Mesenchymal stem cell (in vitro differentiated cells and primary cell): ENCODE data around the gene CHD9.
A peak's percentile ranks its signal among the peaks of the same experiment; 100 is the strongest.

Experiments
- DNase-seq: peaks from one replicate; pipeline ENCODE4 v3.0.0-alpha.2; 2013
- H2AFZ ChIP-seq: one replicate; pipeline ENCODE4 v1.6.1; 2013; ENCODE audit warnings: low read depth, mild to moderate bottlenecking, control low read depth, inconsistent platforms, low read length, moderate library complexity
- H2AK5ac ChIP-seq: 2 replicates; pipeline ENCODE4 v1.6.1; 2013; ENCODE audit warnings: low read length, moderate library complexity, mild to moderate bottlenecking, inconsistent platforms; ENCODE audit not compliant: severe bottlenecking
- H2BK120ac ChIP-seq: one replicate; pipeline ENCODE4 v1.6.1; 2013; ENCODE audit warnings: low read depth, mild to moderate bottlenecking, inconsistent platforms, low read length, moderate library complexity
- H2BK12ac ChIP-seq, 2 experiments: one replicate each; pipeline ENCODE4 v1.6.1; 2013; ENCODE audit warnings: inconsistent platforms in 2 of 2, low read length in 2 of 2, mild to moderate bottlenecking in 2 of 2, moderate library complexity in 2 of 2, control low read depth in 1 of 2
- H2BK15ac ChIP-seq: one replicate; pipeline ENCODE4 v1.6.1; 2013; ENCODE audit warnings: mild to moderate bottlenecking, low read depth, inconsistent platforms; ENCODE audit not compliant: poor library complexity, severe bottlenecking
- H2BK5ac ChIP-seq: 2 replicates; pipeline ENCODE4 v1.6.1; 2013; ENCODE audit warnings: low read depth, mild to moderate bottlenecking, low read length, control low read depth, inconsistent platforms; ENCODE audit not compliant: poor library complexity, severe bottlenecking
- H3K14ac ChIP-seq, 2 experiments: one replicate each; pipeline ENCODE4 v1.6.1; 2013; ENCODE audit warnings: inconsistent platforms in 2 of 2, low read length in 2 of 2, control low read depth in 1 of 2, mild to moderate bottlenecking in 1 of 2, moderate library complexity in 1 of 2
- H3K18ac ChIP-seq, 2 experiments: one replicate each; pipeline ENCODE4 v1.6.1; 2013; ENCODE audit warnings: inconsistent platforms in 2 of 2, low read length in 2 of 2, control low read depth in 1 of 2, low read depth in 1 of 2, mild to moderate bottlenecking in 1 of 2
- H3K23ac ChIP-seq, 2 experiments: one replicate each; pipeline ENCODE4 v1.6.1; 2013; ENCODE audit warnings: inconsistent platforms in 2 of 2, low read length in 2 of 2, mild to moderate bottlenecking in 2 of 2, moderate library complexity in 2 of 2, control low read depth in 1 of 2
- H3K27ac ChIP-seq: 2 replicates; pipeline ENCODE4 v1.5.1; 2013; ENCODE audit warnings: mild to moderate bottlenecking, moderate library complexity, low read length, control low read depth, inconsistent platforms; ENCODE audit not compliant: poor library complexity, severe bottlenecking
- H3K27me3 ChIP-seq, 2 experiments: 2 replicates each; pipeline versions ENCODE4 v1.6.1 to v1.7.0; 2013; ENCODE audit warnings: low read length in 2 of 2, mild to moderate bottlenecking in 2 of 2, moderate library complexity in 2 of 2, control low read depth in 1 of 2, inconsistent platforms in 1 of 2; ENCODE audit not compliant: control insufficient read depth in 1 of 2, insufficient read depth in 1 of 2
- H3K36me3 ChIP-seq, 2 experiments: 2 replicates each; pipeline versions ENCODE4 v1.6.1 to v1.7.0; 2013; ENCODE audit warnings: low read length in 2 of 2, control low read depth in 1 of 2, inconsistent platforms in 1 of 2, low read depth in 1 of 2, mild to moderate bottlenecking in 1 of 2; ENCODE audit not compliant: insufficient read depth in 2 of 2, control insufficient read depth in 1 of 2
- H3K4ac ChIP-seq, 2 experiments: one replicate each; pipeline ENCODE4 v1.6.1; 2013; ENCODE audit warnings: inconsistent platforms in 2 of 2, low read length in 2 of 2, mild to moderate bottlenecking in 2 of 2, moderate library complexity in 2 of 2, control low read depth in 1 of 2, low read depth in 1 of 2
- H3K4me1 ChIP-seq: 2 replicates; pipeline ENCODE4 v1.6.1; 2013; ENCODE audit warnings: low read depth, low read length, control low read depth; ENCODE audit not compliant: control insufficient read depth, insufficient read depth
- H3K4me2 ChIP-seq: 2 replicates; pipeline ENCODE4 v1.6.1; 2013; ENCODE audit warnings: low read length, mild to moderate bottlenecking, inconsistent platforms; ENCODE audit not compliant: poor library complexity, severe bottlenecking
- H3K4me3 ChIP-seq, 2 experiments: 2 replicates each; pipeline versions ENCODE4 v1.5.1 to v1.7.0; 2013; ENCODE audit warnings: low read length in 2 of 2, mild to moderate bottlenecking in 2 of 2, control low read depth in 1 of 2, low read depth in 1 of 2; ENCODE audit not compliant: insufficient read depth in 1 of 2
- H3K79me1 ChIP-seq: replicated peaks from 2 replicates; pipeline ENCODE4 v1.6.1; 2013; ENCODE audit warnings: mild to moderate bottlenecking, control low read depth, low read length, inconsistent platforms; ENCODE audit not compliant: poor library complexity, severe bottlenecking
- H3K9ac ChIP-seq: 2 replicates; pipeline ENCODE4 v1.7.0; 2013; ENCODE audit warnings: mild to moderate bottlenecking, low read length, moderate library complexity
- H3K9me3 ChIP-seq: 2 replicates; pipeline ENCODE4 v1.7.0; 2013; ENCODE audit warnings: mild to moderate bottlenecking, low read length; ENCODE audit not compliant: control insufficient read depth
- H4K8ac ChIP-seq: one replicate; pipeline ENCODE4 v1.6.1; 2013; ENCODE audit warnings: inconsistent platforms, mild to moderate bottlenecking, low read length, moderate library complexity
- H4K91ac ChIP-seq: one replicate; pipeline ENCODE4 v1.6.1; 2013; ENCODE audit warnings: mild to moderate bottlenecking, low read length, inconsistent platforms
- WGBS: methylation state at CpG from one replicate; pipeline ENCODE4 v1.1.7; 2013; ENCODE audit warnings: mixed read lengths; 5-methylcytosine and 5-hydroxymethylcytosine counted together

CHD9 gene

GRCh38 chr16:53081032-53081424 lies 26.2 kb downstream of the CHD9 start:
- H3K23ac ChIP-seq: no peak overlapping the region
- H2AFZ ChIP-seq: no peak overlapping the region
- no peak overlapping the region for H2BK5ac ChIP-seq
- no peak overlapping the region for H4K91ac ChIP-seq
- H2BK120ac ChIP-seq: no peak overlapping the region
- peak overlapping the region; percentile 72 for H3K27ac ChIP-seq
- H3K27me3 ChIP-seq: no peaks in the 10 kb centered on the region
- no peak overlapping the region for H2BK12ac ChIP-seq
- H4K8ac ChIP-seq: no peak overlapping the region
- H3K18ac ChIP-seq: no peak overlapping the region
- H3K4me2 ChIP-seq: no peak overlapping the region
- H3K4ac ChIP-seq: no peak overlapping the region
- no peak overlapping the region for H2BK15ac ChIP-seq
- no peak overlapping the region for H3K14ac ChIP-seq
- no peak for DNase-seq
- H3K4me3 ChIP-seq: peak overlapping the region in 1 of 2 experiments; percentile 47
- H3K36me3 ChIP-seq: no peaks in the 10 kb centered on the region
- peaks cover 26% of the 10 kb centered on the region for H3K79me1 ChIP-seq
- H2AK5ac ChIP-seq: no peak overlapping the region
- H3K4me1 ChIP-seq: peaks cover 10% of the 10 kb centered on the region
- no peaks in the 10 kb centered on the region for H3K9me3 ChIP-seq
- H3K9ac ChIP-seq: peak overlapping the region; percentile 76

- Histone ChIP-seq H3K14ac (no peak overlapping the region), H2BK120ac (no peak overlapping the region), H3K27me3 (no peaks in the 10 kb centered on the region), H3K36me3 (no peaks in the 10 kb centered on the region), H3K27ac (no peak overlapping the region), H4K91ac (no peak overlapping the region), H3K4ac (no peak overlapping the region), H3K4me2 (no peak overlapping the region), H3K4me3 (no peak overlapping the region), H3K4me1 (peaks cover 12% of the 10 kb centered on the region), H3K9ac (no peak overlapping the region), H2BK12ac (no peak overlapping the region), H2BK5ac (no peak overlapping the region), H3K18ac (no peak overlapping the region), H2AFZ (no peak overlapping the region), H2BK15ac (no peak overlapping the region), H3K23ac (no peak overlapping the region), H3K79me1 (peaks cover 26% of the 10 kb centered on the region), H4K8ac (no peak overlapping the region), H3K9me3 (no peaks in the 10 kb centered on the region), H2AK5ac (no peak overlapping the region)
- WGBS: 97% methylated on average over 3 of the region's 3 CpGs
- DNase-seq: no peak
Observed at GRCh38 chr16:53081686-53082407, 27.1 kb downstream of the CHD9 start.

DNA sequence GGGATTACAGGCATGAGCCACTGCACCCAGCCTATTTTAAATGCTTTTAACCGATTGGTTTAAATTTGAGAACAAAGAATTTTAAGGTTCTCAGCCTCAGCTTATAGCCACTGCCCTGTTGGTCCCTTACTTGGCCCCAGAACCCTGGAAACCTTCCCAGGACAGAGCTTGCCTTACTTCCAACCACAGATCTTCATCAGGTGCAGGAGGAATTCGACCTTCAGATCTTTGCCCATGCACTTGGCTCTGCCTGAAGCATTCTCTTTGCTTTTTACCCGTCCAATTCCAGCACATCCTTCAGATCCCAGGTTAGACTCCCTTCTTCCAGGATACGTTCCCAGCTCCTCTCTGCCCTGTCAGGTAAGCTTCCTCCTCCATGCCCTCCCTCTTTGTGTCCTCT lies 27.7 kb downstream of the CHD9 start:
- H3K79me1 ChIP-seq: peaks cover 26% of the 10 kb centered on the region
- no peaks in the 10 kb centered on the region for H3K27me3 ChIP-seq
- H2BK5ac ChIP-seq: no peak overlapping the region
- H3K4me1 ChIP-seq: peaks cover 12% of the 10 kb centered on the region
- H2BK12ac ChIP-seq: no peak overlapping the region
- no peak overlapping the region for H3K18ac ChIP-seq
- H3K4ac ChIP-seq: no peak overlapping the region
- no peak overlapping the region for H4K8ac ChIP-seq
- DNase-seq: no peak
- no peak overlapping the region for H3K14ac ChIP-seq
- H2BK15ac ChIP-seq: no peak overlapping the region
- H3K9ac ChIP-seq: no peak overlapping the region
- H3K36me3 ChIP-seq: no peaks in the 10 kb centered on the region
- no peaks in the 10 kb centered on the region for H3K9me3 ChIP-seq
- no peak overlapping the region for H2AK5ac ChIP-seq
- WGBS: 93% methylated on average over 4 of the region's 4 CpGs
- no peak overlapping the region for H3K27ac ChIP-seq
- no peak overlapping the region for H2AFZ ChIP-seq
- no peak overlapping the region for H4K91ac ChIP-seq
- no peak overlapping the region for H3K23ac ChIP-seq
- H3K4me2 ChIP-seq: no peak overlapping the region
- no peak overlapping the region for H2BK120ac ChIP-seq
- H3K4me3 ChIP-seq: no peak overlapping the region

GRCh38 chr16:53083119-53083518 lies 28.3 kb downstream of the CHD9 start:
- H3K18ac ChIP-seq: no peak overlapping the region
- H2BK5ac ChIP-seq: no peak overlapping the region
- H2AK5ac ChIP-seq: no peak overlapping the region
- H3K9me3 ChIP-seq: no peaks in the 10 kb centered on the region
- no peak overlapping the region for H4K8ac ChIP-seq
- no peak overlapping the region for H3K27ac ChIP-seq
- WGBS: 57% methylated on average over 1 of the region's 1 CpG
- no peak overlapping the region for H3K4ac ChIP-seq
- peaks cover 12% of the 10 kb centered on the region for H3K4me1 ChIP-seq
- no peak overlapping the region for H3K4me2 ChIP-seq
- no peak overlapping the region for H4K91ac ChIP-seq
- no peak overlapping the region for H3K4me3 ChIP-seq
- H3K14ac ChIP-seq: no peak overlapping the region
- DNase-seq: no peak
- no peak overlapping the region for H2AFZ ChIP-seq
- H3K36me3 ChIP-seq: no peaks in the 10 kb centered on the region
- peaks cover 25% of the 10 kb centered on the region for H3K79me1 ChIP-seq
- H2BK120ac ChIP-seq: no peak overlapping the region
- no peak overlapping the region for H3K23ac ChIP-seq
- H3K27me3 ChIP-seq: no peaks in the 10 kb centered on the region
- H2BK15ac ChIP-seq: no peak overlapping the region
- no peak overlapping the region for H2BK12ac ChIP-seq
- no peak overlapping the region for H3K9ac ChIP-seq
